GM19239 (cell line): Measurements from ENCODE around the gene FAM162A.
"Not testable (repeated sequence)": the region's sequence is repeated elsewhere in the genome, so short reads cannot be mapped to it uniquely, and the experiment has no call there.

Experiments used
- DNase-seq: peaks from one replicate; pipeline ENCODE4 v3.0.0; 2011; ENCODE audit warnings: low spot score; ENCODE audit not compliant: insufficient read length
- FAIRE-seq: peaks from 2 replicates; lab custom pipeline; 2011; peaks lifted over from hg19 to GRCh38; lab: Jason Lieb, UNC

FAM162A gene

DNA sequence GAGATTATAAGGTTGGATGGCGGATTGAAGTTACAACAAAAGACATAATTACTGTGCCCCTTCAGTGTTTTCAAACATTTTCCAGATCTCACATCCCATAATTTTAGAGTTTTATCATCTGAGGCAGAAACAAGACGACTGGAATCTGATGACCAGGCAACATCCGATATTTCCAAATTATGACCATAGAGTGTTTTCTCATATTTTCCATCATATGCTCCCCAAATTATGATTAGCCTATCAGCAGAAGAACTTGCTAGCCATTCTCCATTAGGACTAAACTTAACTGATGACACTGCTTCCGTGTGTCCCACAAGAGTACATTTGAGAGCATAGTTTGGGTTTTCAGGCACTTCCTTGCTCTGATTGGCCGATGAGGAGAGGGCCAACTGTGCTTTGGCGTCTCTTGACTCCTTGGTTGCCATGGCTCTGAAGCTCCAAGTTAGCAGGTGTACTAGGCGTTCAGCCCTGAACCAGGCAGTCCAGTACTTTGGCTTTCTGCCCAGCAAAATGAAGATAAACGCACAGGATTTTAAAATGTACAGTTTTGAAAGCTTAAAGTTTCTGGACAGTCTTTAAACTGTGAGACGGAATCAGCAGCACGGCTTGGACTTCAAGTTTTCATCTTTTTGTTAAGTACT lies 31.2 kb downstream of the FAM162A start:
- DNase-seq (peak; percentile 53), FAIRE-seq (no peak)

DNA sequence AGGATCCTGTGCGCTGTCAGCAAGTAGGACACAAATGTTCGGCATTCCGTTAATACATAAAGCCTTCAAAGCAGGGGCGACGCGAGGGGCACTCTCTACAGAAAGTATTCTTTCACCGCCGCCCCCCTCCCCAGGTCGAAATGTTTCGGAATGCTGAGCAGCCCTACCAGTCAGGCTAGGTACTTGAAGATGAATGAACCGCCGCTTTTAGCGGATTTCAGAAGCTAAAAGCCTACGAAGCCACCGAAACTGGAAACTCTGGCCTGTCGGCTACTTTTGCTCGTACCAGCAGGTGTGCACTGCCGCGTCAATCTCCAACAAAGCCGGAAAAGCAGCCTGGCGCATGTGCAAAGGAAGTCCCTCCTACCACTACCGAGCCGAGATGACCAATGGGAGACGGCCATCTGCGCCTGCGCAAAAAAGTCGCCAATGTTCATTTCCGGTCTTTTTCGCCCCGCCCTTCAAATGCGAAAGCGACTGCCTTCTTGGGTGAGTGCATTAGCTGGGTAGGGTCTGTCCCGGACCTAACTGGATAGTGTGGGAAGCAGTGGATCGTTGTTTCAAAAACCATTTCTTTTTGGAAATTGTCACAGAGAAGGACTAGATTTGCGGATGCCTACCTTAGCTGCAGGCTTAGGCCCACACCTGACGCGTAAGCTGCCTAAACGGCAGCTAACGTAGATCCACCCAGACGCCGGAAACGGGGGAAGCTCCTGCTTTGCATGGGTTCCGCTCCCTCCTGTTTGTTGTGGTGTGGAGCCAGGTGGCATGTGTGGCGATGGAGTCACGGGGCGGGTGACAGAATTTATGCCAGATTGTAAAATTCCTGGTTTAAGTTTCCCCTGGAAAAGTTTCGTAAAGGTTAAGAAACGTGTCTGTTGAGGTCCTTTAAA lies 32.0 kb downstream of the FAM162A start, which contains the start of gene WDR5B:
WDR5B (minus strand) TSS at position 301 of the 893 bp plus-strand sequence. CDS start 534 bp downstream, outside the sequence.
- FAIRE-seq = peak; percentile 100
- peak; percentile 75 for DNase-seq

DNA sequence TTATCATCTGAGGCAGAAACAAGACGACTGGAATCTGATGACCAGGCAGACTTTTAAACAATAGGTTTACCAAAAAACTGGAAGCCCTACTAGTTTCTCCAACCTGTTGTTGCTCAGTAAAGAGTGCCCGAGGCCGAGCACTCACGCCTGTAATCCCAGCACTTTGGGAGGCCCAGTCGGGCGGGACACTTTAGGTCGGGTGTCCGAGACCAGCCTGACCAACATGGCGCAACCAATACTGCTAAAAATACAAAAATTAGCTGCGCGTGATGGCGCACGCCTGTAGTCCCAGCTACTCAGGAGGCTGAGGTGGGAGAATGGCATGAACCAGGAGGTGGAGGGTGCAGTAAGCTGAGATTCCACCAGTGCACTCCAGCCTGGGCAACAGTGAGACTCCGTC lies 33.0 kb downstream of the FAM162A start:
- FAIRE-seq (no peak), DNase-seq (no peak)

DNA sequence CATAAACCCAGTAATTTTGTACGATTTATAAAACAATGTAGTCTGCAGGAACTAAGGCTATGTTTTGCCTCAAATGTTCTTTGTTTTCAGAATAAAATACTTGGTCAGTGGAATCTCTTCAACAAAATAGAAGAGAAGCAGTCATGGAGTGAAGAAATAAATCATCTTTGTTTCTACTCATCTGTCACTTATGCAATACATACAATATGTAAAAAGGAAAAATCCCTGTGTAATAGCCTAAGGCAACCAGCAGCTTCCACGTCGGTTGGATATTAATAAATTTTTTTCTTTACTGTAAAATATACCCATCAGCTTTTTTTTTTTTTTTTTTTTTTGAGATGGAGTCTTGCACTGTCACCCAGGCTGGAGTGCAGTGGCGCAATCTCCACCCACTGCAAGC lies 37.1 kb downstream of the FAM162A start:
- FAIRE-seq (no peak), DNase-seq (no peak)

DNA sequence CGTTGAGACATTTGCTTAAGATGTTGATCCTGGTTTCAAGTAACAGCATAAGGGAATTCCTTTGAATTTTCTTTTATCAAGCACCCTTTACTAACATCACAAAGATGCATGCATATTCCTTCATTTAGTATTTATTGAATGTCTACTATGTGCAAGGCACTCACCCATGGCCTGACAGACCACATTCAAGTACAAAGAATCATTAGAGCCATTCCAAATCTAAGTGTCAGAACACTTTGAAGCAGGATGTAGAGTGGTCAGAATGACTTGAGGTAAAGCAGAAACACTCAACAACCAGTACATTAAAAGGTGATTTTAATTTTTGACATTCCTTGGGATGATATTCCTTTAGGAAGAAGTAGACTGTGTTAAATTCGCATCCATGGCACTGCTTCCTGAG lies 37.9 kb downstream of the FAM162A start:
- DNase-seq = no peak
- no peak for FAIRE-seq

DNA sequence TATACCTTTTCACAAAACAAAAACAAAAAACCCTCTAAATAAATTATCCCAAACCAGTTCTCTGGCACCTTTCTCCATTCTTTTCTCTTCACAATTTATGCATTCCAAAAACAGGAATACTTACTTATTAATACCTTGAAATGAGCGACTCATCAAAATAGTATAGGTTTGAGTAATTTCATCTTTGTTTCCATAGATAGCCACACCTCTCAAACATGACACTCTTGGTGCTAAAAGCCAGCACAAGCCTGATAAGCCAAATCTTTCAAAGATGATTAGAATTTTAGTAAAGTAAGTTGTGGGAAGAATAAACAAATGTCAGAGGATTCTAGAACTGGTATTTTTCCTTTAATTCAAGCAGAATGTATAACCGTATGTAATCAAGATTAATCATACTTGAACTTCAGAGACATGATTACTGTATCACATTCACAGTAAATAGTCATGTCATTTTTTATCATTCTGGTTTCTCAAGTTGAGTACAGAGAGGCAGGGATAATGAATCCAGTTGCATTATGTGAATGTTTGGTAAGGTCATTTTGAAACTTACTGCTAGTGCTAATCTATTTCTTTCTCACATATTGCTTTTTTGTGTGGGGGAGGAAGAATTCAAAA lies 44.0 kb downstream of the FAM162A start:
- DNase-seq (no peak), FAIRE-seq (peak; percentile 35)

DNA sequence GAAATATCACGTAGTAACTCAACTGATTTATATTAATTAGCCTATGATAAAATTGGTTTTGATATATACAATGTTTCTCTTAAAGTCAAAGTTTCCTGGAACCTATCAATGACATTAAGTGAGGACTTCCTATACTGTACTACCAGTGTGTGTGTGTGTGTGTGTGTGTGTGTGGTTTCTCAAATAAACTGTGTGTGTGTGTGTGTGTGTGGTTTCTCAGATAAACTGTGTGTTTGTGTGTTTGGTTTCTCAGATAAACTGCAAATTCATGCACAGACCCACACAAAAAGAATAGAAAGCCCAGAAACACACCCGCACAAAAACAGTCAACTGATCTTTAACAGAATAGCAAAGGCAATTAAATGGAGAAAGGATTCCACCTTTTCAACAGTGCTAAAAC lies 46.4 kb downstream of the FAM162A start:
- DNase-seq (no peak), FAIRE-seq (no peak)

DNA sequence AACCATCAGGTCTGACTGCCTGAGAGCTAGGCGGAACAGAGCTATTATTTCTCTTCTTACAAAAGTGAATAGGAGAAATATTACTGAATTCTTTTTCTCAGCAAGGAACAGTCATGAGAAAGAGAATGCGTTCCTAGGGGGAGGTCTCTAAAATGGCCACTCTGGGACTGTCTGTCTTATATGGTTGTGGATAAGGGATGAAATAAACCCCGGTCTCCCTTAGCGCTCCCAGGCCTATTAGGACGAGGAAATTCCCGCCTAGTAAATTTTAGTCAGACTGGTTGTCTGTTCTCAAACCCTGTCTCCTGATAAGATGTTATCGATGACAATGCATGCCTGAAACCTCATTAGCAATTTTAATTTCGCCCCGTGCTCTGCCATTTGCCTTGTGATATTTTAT lies 52.0 kb downstream of the FAM162A start:
- DNase-seq = no peak
- no peak for FAIRE-seq

DNA sequence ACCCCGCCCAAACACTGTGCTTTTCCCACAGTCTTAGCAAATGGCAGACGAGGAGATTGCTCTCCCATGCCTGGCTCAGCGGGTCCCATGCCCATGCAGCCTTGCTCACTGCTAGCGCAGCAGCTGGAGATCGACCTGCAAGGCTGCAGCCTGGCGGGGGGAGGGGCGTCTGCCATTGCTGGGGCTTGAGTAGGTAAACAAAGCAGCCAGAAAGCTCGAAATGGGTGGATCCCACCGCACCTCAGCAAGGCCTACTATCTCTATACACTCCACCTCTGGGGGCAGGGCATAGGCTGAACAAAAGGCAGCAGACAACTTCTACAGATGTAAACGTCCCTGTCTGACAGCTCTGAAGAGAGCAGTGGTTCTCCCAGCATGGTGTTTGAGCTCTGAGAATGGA lies 59.1 kb downstream of the FAM162A start:
- no peak for DNase-seq
- FAIRE-seq = no peak

DNA sequence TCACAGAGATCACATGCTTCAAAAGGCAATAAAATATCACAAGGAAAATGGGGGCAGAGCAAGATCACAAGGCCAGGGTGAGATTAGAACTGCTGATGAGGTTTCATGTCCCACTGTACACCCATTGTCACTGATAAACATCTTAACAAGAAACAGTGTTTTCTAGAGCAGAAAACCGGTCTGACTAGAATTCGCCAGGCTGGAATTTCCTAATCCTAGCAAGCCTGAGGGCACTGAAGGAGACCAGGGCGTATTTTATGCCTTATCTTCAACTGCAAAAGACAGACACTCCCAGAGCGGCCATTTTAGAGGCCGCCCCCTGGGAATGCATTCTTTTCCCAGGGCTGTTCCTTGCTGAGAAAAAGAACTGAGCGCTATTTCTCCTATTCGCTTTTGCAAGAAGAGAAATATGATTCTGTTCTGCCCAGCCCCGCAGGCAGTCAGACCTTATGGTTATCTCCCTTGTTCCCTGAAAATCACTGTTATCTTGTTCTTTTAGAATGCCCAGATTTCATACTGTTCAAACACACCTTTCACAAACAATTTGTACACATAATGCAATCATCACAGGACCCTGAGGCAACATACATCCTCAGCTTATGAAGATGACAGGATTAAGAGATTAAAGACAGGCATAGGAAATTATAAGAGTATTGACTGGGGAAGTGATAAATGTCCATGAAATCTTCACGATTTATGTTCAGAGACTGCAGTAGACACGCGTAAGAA lies 59.9 kb downstream of the FAM162A start:
- not testable (repeated sequence) for FAIRE-seq, DNase-seq

DNA sequence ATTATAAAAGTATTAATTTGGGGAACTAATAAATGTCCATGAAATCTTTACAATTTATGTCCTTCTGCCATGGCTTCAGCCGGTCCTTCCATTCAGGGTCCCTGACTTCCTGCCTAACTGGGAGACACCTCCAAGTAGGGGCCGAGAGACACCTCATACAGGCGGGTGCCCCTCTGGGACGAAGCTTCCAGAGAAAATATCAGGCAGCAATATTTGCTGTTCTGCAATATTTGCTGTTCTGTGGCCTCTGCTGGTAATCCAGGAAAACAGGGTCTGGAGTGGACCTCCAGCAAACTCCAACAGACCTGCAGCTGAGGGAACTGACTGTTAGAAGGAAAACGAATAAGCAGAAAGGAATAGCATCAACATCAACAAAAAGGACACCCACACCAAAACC lies 60.5 kb downstream of the FAM162A start:
- not testable (repeated sequence) for FAIRE-seq, DNase-seq

DNA sequence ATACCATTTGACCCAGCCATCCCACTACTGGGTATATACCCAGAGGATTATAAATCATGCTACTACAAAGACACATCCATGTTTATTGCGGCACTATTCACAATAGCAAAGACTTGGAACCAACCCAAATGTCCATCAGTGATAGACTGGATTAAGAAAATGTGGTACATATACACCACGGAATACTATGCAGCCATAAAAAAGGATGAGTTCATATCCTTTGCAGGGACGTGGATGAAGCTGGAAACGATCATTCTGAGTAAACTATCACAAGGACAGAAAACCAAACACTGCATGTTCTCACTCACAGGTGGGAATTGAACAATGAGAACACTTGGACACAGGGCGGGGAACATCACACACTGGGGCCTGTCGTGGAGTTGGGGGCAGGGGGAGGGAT lies 64.2 kb downstream of the FAM162A start:
- not testable (repeated sequence) for FAIRE-seq, DNase-seq

DNA sequence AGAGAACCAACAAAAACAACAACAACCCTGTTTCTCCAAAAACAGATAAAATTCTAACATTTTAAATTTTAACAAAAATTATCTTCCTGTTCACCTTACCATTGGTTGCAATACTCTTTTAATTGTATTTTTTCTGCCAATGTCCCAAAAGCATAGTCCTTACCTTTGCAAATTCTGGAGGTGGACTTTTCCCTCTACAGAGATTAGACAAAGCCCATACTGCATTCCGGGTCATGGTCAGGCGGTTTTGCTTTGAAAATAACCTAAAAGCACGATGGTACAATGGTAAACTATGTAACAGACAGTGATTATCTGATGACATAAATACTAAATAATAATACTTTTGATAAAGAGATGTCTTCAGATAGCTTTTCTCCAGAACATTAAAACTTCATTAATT lies 67.4 kb downstream of the FAM162A start:
- FAIRE-seq = no peak
- DNase-seq = no peak

DNA sequence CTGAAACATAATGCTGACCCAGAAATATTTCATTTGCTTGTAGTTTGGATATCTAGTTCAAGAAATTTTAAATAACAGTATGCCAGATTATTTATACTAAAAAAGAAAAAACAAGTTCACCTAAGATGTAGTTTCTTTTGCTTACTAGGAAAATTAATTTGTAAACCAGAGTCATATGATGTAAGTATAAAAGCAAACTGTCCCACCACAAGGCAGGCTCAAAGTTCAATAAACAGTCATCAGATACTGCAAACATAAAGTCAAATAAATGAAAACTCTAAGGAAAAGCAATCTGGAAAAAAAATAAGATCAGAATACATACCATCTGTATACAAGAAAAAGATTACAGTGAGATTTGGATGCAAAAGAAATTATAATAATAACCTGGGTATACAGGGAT lies 72.1 kb downstream of the FAM162A start:
- FAIRE-seq (peak; percentile 61), DNase-seq (no peak)

DNA sequence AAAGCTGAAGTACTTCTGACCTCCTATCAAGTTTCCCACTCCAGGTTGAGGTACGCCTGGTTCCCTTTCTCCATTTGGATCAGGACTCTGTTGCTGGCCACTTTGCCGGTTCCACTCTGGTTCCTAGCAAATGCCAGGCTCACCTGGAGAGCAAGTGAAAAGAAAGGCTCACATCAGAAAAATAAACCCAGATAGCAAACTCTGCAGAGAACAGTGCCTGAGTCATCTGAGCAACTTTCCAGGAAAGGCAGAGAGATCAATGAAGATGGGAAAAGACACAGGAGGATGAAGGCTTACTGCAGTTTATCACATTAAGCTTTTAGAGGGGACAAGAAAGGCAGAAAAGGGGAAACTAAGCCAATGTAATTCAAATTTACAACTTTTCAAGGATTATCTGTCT lies 73.7 kb downstream of the FAM162A start:
- DNase-seq (no peak), FAIRE-seq (no peak)

DNA sequence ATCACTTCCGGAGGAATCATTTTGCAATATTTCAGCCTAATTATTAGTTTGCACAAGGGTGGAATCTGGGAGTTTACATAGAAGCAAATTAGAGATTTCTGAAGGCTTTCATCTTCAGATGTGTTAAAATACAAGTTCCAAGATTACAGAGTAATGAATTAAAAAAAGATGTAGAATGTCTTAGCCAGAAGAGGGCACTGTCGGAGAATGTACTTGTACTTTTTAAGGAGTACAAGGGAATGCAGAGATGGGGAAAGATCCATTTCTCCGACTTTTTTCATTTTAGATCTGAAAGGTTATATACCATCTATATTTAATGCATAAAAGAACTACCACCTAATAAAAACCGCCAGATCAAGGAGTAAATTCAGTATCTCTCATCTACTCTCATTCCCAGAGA lies 75.0 kb downstream of the FAM162A start:
- no peak for DNase-seq
- peak; percentile 84 for FAIRE-seq

DNA sequence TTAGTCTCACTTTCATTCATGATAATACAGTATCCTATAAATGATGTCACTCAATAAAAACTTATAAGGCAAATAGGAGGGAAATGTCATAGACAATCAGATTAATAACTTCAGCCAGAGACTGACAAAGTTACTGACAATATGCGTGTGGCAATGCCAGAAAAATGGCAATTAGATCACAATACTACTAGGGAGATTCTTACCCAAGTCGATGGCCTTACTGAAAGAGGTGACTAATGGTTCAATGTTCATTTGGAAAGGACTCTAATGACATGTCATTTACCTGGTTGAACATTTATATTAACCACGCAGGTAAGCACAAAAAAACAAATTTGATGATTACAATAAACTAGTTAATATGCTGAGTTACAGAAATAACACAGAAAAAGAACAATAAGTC lies 77.8 kb downstream of the FAM162A start:
- FAIRE-seq = peak; percentile 14
- DNase-seq = no peak
